Gastroesophageal sphincter (tissue), 3 donors: ENCODE data around the gene LONP2.

Experiments
- CTCF ChIP-seq, 4 experiments: fragments of 200-600 bp in 2 of 4; fragments of 450-650 bp in 2 of 4; sonication (generic) in 1 of 4; IDR thresholded peaks; one replicate each; pipeline ENCODE4 v1.5.1; 2017 to 2019; ENCODE audit warnings: antibody characterized with exemption in 4 of 4, mild to moderate bottlenecking in 2 of 4, moderate library complexity in 2 of 4
- POLR2A ChIP-seq, 2 donors: fragments of 450-650 bp; IDR thresholded peaks; one replicate each; pipeline ENCODE4 v1.6.1; 2017; ENCODE audit warnings: antibody characterized with exemption in 2 of 2, mild to moderate bottlenecking in 2 of 2, moderate library complexity in 1 of 2

- TF ChIP-seq CTCF (IDR thresholded peaks at IDR 0.05) (no peak), POLR2A (IDR thresholded peaks at IDR 0.05) (no peak)
Observed at GRCh38 chr16:48212033-48212432, 32.1 kb upstream of the LONP2 start.
